WTC11 (cell line): ENCODE measurements around the gene PAIP2.

Source experiments
- ATF3 ChIP-seq: sonication (generic); formaldehyde crosslinking; conservative IDR thresholded peaks from 2 replicates; pipeline ENCODE4 v1.8.1; 2022; ENCODE audit warnings: mild to moderate bottlenecking, missing genetic modification reagents
- CTCF ChIP-seq: fragments of 200-600 bp; IDR thresholded peaks from 2 replicates; pipeline ENCODE4 v1.8.0; 2022; ENCODE audit warnings: antibody characterized with exemption
- ETV6 ChIP-seq: sonication (generic); formaldehyde crosslinking; IDR thresholded peaks from 2 replicates; pipeline ENCODE4 v1.8.1; 2022; ENCODE audit warnings: mild to moderate bottlenecking, missing genetic modification reagents
- PREB ChIP-seq: sonication (generic); formaldehyde crosslinking; IDR thresholded peaks from 2 replicates; pipeline ENCODE4 v1.8.1; 2022; ENCODE audit warnings: mild to moderate bottlenecking, missing genetic modification reagents, moderate library complexity, borderline replicate concordance
- RORB ChIP-seq: fragments of 250-450 bp; sonication (Bioruptor Pico); IDR thresholded peaks from 2 replicates; pipeline ENCODE4 v1.9.0; 2021; ENCODE audit warnings: mild to moderate bottlenecking

GRCh38 chr5:139374909-139375308 is 33.3 kb downstream of the PAIP2 start:
- TF ChIP-seq CTCF (no peak), ATF3 (CRISPR knock-in tag) (no peak), PREB (CRISPR knock-in tag) (no peak), ETV6 (CRISPR knock-in tag) (no peak), RORB (CRISPR knock-in tag) (no peak)
